Endodermal cell (in vitro differentiated cells): ENCODE results near the gene DLGAP1. TPM values are rescaled to one million over a fixed set of nuclear protein-coding genes. Genes with fewer than 3 reads are reported as not detected.

Experiments
- DNase-seq: peaks from one replicate; pipeline ENCODE4 v3.0.0-alpha.2; 2017
- H3K27ac ChIP-seq: 2 replicates; pipeline ENCODE4 v1.5.1; 2013; ENCODE audit warnings: mild to moderate bottlenecking, low read depth, low read length, moderate library complexity
- H3K27me3 ChIP-seq: 2 replicates; pipeline ENCODE4 v1.6.1; 2013; ENCODE audit warnings: mild to moderate bottlenecking, low read length, moderate library complexity; ENCODE audit not compliant: insufficient read depth, control insufficient read depth, poor library complexity, severe bottlenecking
- H3K36me3 ChIP-seq: 2 replicates; pipeline ENCODE4 v1.7.0; 2013; ENCODE audit warnings: mild to moderate bottlenecking, low read length, moderate library complexity; ENCODE audit not compliant: control insufficient read depth, insufficient read depth
- H3K4me1 ChIP-seq: one replicate; pipeline ENCODE4 v1.7.0; 2013; ENCODE audit warnings: low read length; ENCODE audit not compliant: control insufficient read depth, insufficient read depth
- H3K4me3 ChIP-seq: 2 replicates; pipeline ENCODE4 v1.5.1; 2013; ENCODE audit warnings: mild to moderate bottlenecking, low read length, moderate library complexity
- H3K9ac ChIP-seq: 2 replicates; pipeline ENCODE4 v1.6.1; 2013; ENCODE audit warnings: mild to moderate bottlenecking, low read length, moderate library complexity; ENCODE audit not compliant: poor library complexity, severe bottlenecking; ENCODE audit errors: extremely low read depth
- H3K9me3 ChIP-seq: 2 replicates; pipeline ENCODE4 v1.6.1; 2013; ENCODE audit warnings: mild to moderate bottlenecking, low read length, moderate library complexity; ENCODE audit not compliant: control insufficient read depth
- H3K27ac Mint-ChIP-seq: 2 replicates; pipeline ENCODE4 v1.8.0; 2020; ENCODE audit warnings: mixed read lengths
- H3K27me3 Mint-ChIP-seq: 2 replicates; pipeline ENCODE4 v1.8.0; 2021; ENCODE audit warnings: mild to moderate bottlenecking, mixed read lengths; ENCODE audit not compliant: insufficient read depth
- H3K36me3 Mint-ChIP-seq: 2 replicates; pipeline ENCODE4 v1.8.0; 2020; ENCODE audit warnings: low read depth, mixed read lengths
- H3K4me1 Mint-ChIP-seq: 2 replicates; pipeline ENCODE4 v1.8.0; 2020; ENCODE audit warnings: mixed read lengths
- H3K4me3 Mint-ChIP-seq: 2 replicates; pipeline ENCODE4 v1.8.0; 2020; ENCODE audit warnings: mild to moderate bottlenecking, moderate library complexity, mixed read lengths
- H3K9me3 Mint-ChIP-seq: 2 replicates; pipeline ENCODE4 v1.8.0; 2020; ENCODE audit warnings: mild to moderate bottlenecking, mixed read lengths
- WGBS, 2 experiments: methylation state at CpG; one replicate each; pipeline versions ENCODE4 v1.1.5 to v1.1.7; 2013; ENCODE audit warnings: missing lambda C conversion rate in 2 of 2, mixed read lengths in 1 of 2; ENCODE audit not compliant: insufficient coverage in 1 of 2, insufficient read length in 1 of 2; 5-methylcytosine and 5-hydroxymethylcytosine counted together
- total RNA-seq, 2 donors: library from RNA; stranded (reverse); fragmentation: NEBNext Ultra II Directional in 1 of 2; extraction: Animal tissue kit (Norgen Biotek cat#: 25700) in 1 of 2; gene quantifications; 2 replicates in 1 of 2; 3 replicates in 1 of 2; pipeline ENCODE4 v1.2.1, GENCODE V29; 2021
- TF ChIP-seq, protein P1 (sequence below): fragments of 200-600 bp; sonication (generic); conservative IDR thresholded peaks from 2 replicates; pipeline ENCODE4 v1.5.0; 2021; ENCODE audit warnings: antibody characterized with exemption, mild to moderate bottlenecking

Gene DLGAP1
- total RNA-seq, 2 donors from 2014 or later = 11.5 to 21.5 TPM

GRCh38 chr18:4394700-4395099, 60.4 kb downstream of the DLGAP1 start:
- Histone ChIP-seq H3K27ac (no peak overlapping the region), H3K4me1 (no peaks in the 10 kb centered on the region), H3K4me3 (no peak overlapping the region), H3K9ac (no peak overlapping the region), H3K9me3 (no peaks in the 10 kb centered on the region), H3K36me3 (no peaks in the 10 kb centered on the region), H3K27me3 (no peaks in the 10 kb centered on the region)
- no peak overlapping the region for H3K4me3 Mint-ChIP-seq
- H3K36me3 Mint-ChIP-seq = no peaks in the 10 kb centered on the region
- TF ChIP-seq, protein P1, sequence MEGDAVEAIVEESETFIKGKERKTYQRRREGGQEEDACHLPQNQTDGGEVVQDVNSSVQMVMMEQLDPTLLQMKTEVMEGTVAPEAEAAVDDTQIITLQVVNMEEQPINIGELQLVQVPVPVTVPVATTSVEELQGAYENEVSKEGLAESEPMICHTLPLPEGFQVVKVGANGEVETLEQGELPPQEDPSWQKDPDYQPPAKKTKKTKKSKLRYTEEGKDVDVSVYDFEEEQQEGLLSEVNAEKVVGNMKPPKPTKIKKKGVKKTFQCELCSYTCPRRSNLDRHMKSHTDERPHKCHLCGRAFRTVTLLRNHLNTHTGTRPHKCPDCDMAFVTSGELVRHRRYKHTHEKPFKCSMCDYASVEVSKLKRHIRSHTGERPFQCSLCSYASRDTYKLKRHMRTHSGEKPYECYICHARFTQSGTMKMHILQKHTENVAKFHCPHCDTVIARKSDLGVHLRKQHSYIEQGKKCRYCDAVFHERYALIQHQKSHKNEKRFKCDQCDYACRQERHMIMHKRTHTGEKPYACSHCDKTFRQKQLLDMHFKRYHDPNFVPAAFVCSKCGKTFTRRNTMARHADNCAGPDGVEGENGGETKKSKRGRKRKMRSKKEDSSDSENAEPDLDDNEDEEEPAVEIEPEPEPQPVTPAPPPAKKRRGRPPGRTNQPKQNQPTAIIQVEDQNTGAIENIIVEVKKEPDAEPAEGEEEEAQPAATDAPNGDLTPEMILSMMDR = no peak
- H3K9me3 Mint-ChIP-seq = no peaks in the 10 kb centered on the region
- H3K27me3 Mint-ChIP-seq = no peaks in the 10 kb centered on the region
- DNase-seq = no peak
- H3K27ac Mint-ChIP-seq = no peak overlapping the region
- WGBS, 2 experiments = 87 to 92% methylated on average over 2 to 4 of the region's 4 CpGs
- H3K4me1 Mint-ChIP-seq = no peaks in the 10 kb centered on the region

GRCh38 chr18:4391859-4392258, 63.2 kb downstream of the DLGAP1 start:
- Histone ChIP-seq H3K27me3 (no peaks in the 10 kb centered on the region), H3K4me3 (no peak overlapping the region), H3K9me3 (no peaks in the 10 kb centered on the region), H3K9ac (no peak overlapping the region), H3K27ac (no peak overlapping the region), H3K4me1 (no peaks in the 10 kb centered on the region), H3K36me3 (no peaks in the 10 kb centered on the region)
- DNase-seq = no peak
- TF ChIP-seq, protein P1 = no peak
- H3K27me3 Mint-ChIP-seq = no peaks in the 10 kb centered on the region
- H3K4me1 Mint-ChIP-seq = peaks cover under 1% of the 10 kb centered on the region
- no peak overlapping the region for H3K4me3 Mint-ChIP-seq
- no peaks in the 10 kb centered on the region for H3K36me3 Mint-ChIP-seq
- no peak overlapping the region for H3K27ac Mint-ChIP-seq
- 93% methylated on average over 4 to 6 of the region's 6 CpGs for WGBS, 2 experiments
- no peaks in the 10 kb centered on the region for H3K9me3 Mint-ChIP-seq

- TF ChIP-seq, protein P1 = no peak
- Mint-ChIP-seq H3K9me3 (no peaks in the 10 kb centered on the region), H3K4me1 (peaks cover 25% of the 10 kb centered on the region), H3K36me3 (no peaks in the 10 kb centered on the region), H3K27me3 (no peaks in the 10 kb centered on the region), H3K4me3 (no peak overlapping the region), H3K27ac (no peak overlapping the region)
- Histone ChIP-seq H3K9ac (no peak overlapping the region), H3K27me3 (no peaks in the 10 kb centered on the region), H3K36me3 (no peaks in the 10 kb centered on the region), H3K27ac (no peak overlapping the region), H3K4me3 (no peak overlapping the region), H3K9me3 (no peaks in the 10 kb centered on the region), H3K4me1 (peaks cover 4% of the 10 kb centered on the region)
- no peak for DNase-seq
- WGBS, 2 experiments = 63 to 67% methylated on average over 1 to 3 of the region's 3 CpGs
These were observed 69.2 kb downstream of the DLGAP1 start for GRCh38 chr18:4385876-4386275.
